Activated B cell treated with CpG ODN at 0.5 μM for 24 hours (primary cell): ENCODE data around the gene ALOX12. TPM values are rescaled to one million over a fixed set of nuclear protein-coding genes. Genes with fewer than 3 reads are reported as not detected.

Source experiments
- ATAC-seq: fragments of 200-7000 bp; cut with Tn5 transposase; one replicate; pipeline ENCODE4 v1.10.0; 2021; ENCODE audit warnings: low read depth, mild to moderate bottlenecking, moderate library complexity
- CTCF ChIA-PET: fragments of 350-600 bp; sonication (Branson Sonifier 250); formaldehyde crosslinking; loops from one replicate; lab custom pipeline; 2021; ENCODE audit warnings: antibody characterized with exemption; lab: Charles Lee
- POLR2A ChIA-PET: fragments of 350-600 bp; sonication (Branson Sonifier 250); formaldehyde crosslinking; loops from one replicate; lab custom pipeline; 2021; ENCODE audit warnings: antibody characterized with exemption; lab: Charles Lee
- DNase-seq: peaks from one replicate; pipeline ENCODE4 v3.0.0; 2022
- H3K27ac Mint-ChIP-seq: one replicate; pipeline ENCODE4 v1.8.0; 2020; ENCODE audit warnings: mixed read lengths
- H3K27me3 Mint-ChIP-seq: one replicate; pipeline ENCODE4 v1.8.0; 2021; ENCODE audit warnings: mixed read lengths
- H3K36me3 Mint-ChIP-seq: one replicate; pipeline ENCODE4 v1.8.0; 2021; ENCODE audit warnings: low read depth, mixed read lengths
- H3K4me1 Mint-ChIP-seq: one replicate; pipeline ENCODE4 v1.8.0; 2021; ENCODE audit warnings: mixed read lengths
- H3K4me3 Mint-ChIP-seq: one replicate; pipeline ENCODE4 v1.8.0; 2020; ENCODE audit warnings: mild to moderate bottlenecking, mixed read lengths
- H3K9me3 Mint-ChIP-seq: one replicate; pipeline ENCODE4 v1.8.0; 2020; ENCODE audit warnings: mixed read lengths
- CTCF ChIP-seq: fragments of 200-600 bp; IDR thresholded peaks from one replicate; pipeline ENCODE4 v1.8.0; 2022; ENCODE audit warnings: antibody characterized with exemption, mild to moderate bottlenecking
- intact Hi-C: fragments of 100-400 bp; cut with micrococcal nuclease; formaldehyde crosslinking; loops from one replicate; pipeline ENCODE4 v1.15.1; 2024
- total RNA-seq: library from RNA; stranded (reverse); gene quantifications from 2 replicates; pipeline ENCODE4 v1.2.3, GENCODE V29; 2022

ALOX12 gene
- total RNA-seq, 1 donor from 2014 or later, result not detected

GRCh38 chr17:7017827-7018200 is 22.0 kb downstream of the ALOX12 start:
- ChIA-PET CTCF (interaction anchor here (1.5 kb wide), 1 partner anchor 10 kb away, joined by 3 read pairs; no protein-coding TSS in a partner anchor), POLR2A (interaction anchor here (0.5 kb wide), 1 partner anchor 328 kb away, joined by 4 read pairs; no protein-coding TSS in a partner anchor)
- intact Hi-C loops, result loop anchor here (10.0 kb wide), 1 partner anchor 1367 kb away; the partner anchor contains the start of gene RPL26
- Mint-ChIP-seq H3K36me3 (peaks cover 39% of the 10 kb centered on the region), H3K27me3 (no peaks in the 10 kb centered on the region), H3K4me1 (peaks cover 48% of the 10 kb centered on the region), H3K9me3 (no peaks in the 10 kb centered on the region), H3K27ac (peak overlapping the region; percentile 35), H3K4me3 (no peak overlapping the region)
- no peak for TF ChIP-seq CTCF
- no peak for ATAC-seq
- no peak for DNase-seq

GRCh38 chr17:7018331-7018964 is 22.6 kb downstream of the ALOX12 start:
- intact Hi-C loops, result loop anchor here (10.0 kb wide), 1 partner anchor 1366 kb away; the partner anchor contains the start of gene RPL26
- peaks cover 36% of the 10 kb centered on the region for H3K36me3 Mint-ChIP-seq
- no peak for TF ChIP-seq CTCF
- CTCF ChIA-PET, result interaction anchor here (1.4 to 1.5 kb wide), 2 partner anchors 11 to 104 kb away, joined by 3 read pairs; no protein-coding TSS in a partner anchor
- no peak overlapping the region for H3K27ac Mint-ChIP-seq
- no peaks in the 10 kb centered on the region for H3K27me3 Mint-ChIP-seq
- H3K4me1 Mint-ChIP-seq, result peaks cover 49% of the 10 kb centered on the region
- POLR2A ChIA-PET, result interaction anchor here (0.5 to 7.4 kb wide), 4 partner anchors 9 to 327 kb away, joined by 3 to 112 read pairs (median 9); partner anchors contain the start of gene SLC16A13
- ATAC-seq (no peak), DNase-seq (no peak)
- no peak overlapping the region for H3K4me3 Mint-ChIP-seq
- H3K9me3 Mint-ChIP-seq, result no peaks in the 10 kb centered on the region

GRCh38 chr17:7019367-7019766 is 23.5 kb downstream of the ALOX12 start:
- DNase-seq (no peak), ATAC-seq (no peak)
- Mint-ChIP-seq H3K27ac (no peak overlapping the region), H3K36me3 (peaks cover 28% of the 10 kb centered on the region), H3K4me3 (no peak overlapping the region), H3K9me3 (no peaks in the 10 kb centered on the region), H3K4me1 (peaks cover 43% of the 10 kb centered on the region), H3K27me3 (no peaks in the 10 kb centered on the region)
- ChIA-PET POLR2A (interaction anchor here (0.6 to 7.4 kb wide), 2 partner anchors 17 to 109 kb away, joined by 5 to 112 read pairs; partner anchors contain the start of gene SLC16A13), CTCF (interaction anchor here (1.4 kb wide), 1 partner anchor 105 kb away, joined by 3 read pairs; no protein-coding TSS in a partner anchor)
- no peak for TF ChIP-seq CTCF
- intact Hi-C loops, result loop anchor here (10.0 kb wide), 1 partner anchor 1365 kb away; the partner anchor contains the start of gene RPL26

GRCh38 chr17:7019839-7020519 is 24.1 kb downstream of the ALOX12 start:
- no peak for ATAC-seq
- ChIA-PET POLR2A (interaction anchor here (0.6 to 7.4 kb wide), 2 partner anchors 16 to 109 kb away, joined by 5 to 112 read pairs; partner anchors contain the start of gene SLC16A13), CTCF (interaction anchor here (1.4 to 3.9 kb wide), 5 partner anchors 16 to 177 kb away, joined by 3 to 48 read pairs (median 23); no protein-coding TSS in a partner anchor)
- Mint-ChIP-seq H3K4me1 (peaks cover 41% of the 10 kb centered on the region), H3K9me3 (no peaks in the 10 kb centered on the region), H3K27me3 (no peaks in the 10 kb centered on the region), H3K27ac (peak overlapping the region; percentile 66), H3K36me3 (peaks cover 26% of the 10 kb centered on the region), H3K4me3 (no peak overlapping the region)
- no peak for TF ChIP-seq CTCF
- intact Hi-C loops, result loop anchor here (10.0 kb wide), 1 partner anchor 1365 kb away; the partner anchor contains the start of gene RPL26
- no peak for DNase-seq
